ENCODE measurements around the gene RAMACL. TPM values are rescaled to one million over a fixed set of nuclear protein-coding genes. Genes with fewer than 3 reads are reported as not detected.

Gene RAMACL
- total RNA-seq, 1 experiment from 2014 or later: 0.77 TPM

- ChIA-PET POLR2A (ENCODE audit: low non-redundant PET) (no interaction called here), CTCF (interaction anchor here (0.5 kb wide), 1 partner anchor 8 kb away, joined by 5 read pairs; no protein-coding TSS in a partner anchor)
- no peak overlapping the region for H3K4me3 ChIP-seq (ENCODE audit: low read depth, low read length, poor library complexity, severe bottlenecking)
- no peaks in the 10 kb centered on the region for H3K27me3 ChIP-seq (replicated peaks; ENCODE audit: insufficient read depth, low read depth, low read length, poor library complexity)
- no TSS peak for BruUV-seq (replicated peaks)
- intact Hi-C loops (cut with micrococcal nuclease; ENCODE audit: unreplicated experiment): no loop called here
- DNase-seq (ENCODE audit: low spot score): no peak
- H3K36me3 ChIP-seq (ENCODE audit: insufficient read depth, low read length, poor library complexity, severe bottlenecking): no peaks in the 10 kb centered on the region
- H3K27ac ChIP-seq (ENCODE audit: low read depth, low read length, poor library complexity, severe bottlenecking): no peak overlapping the region
- H3K4me1 ChIP-seq (ENCODE audit: insufficient read depth, low read length, poor library complexity, severe bottlenecking): no peaks in the 10 kb centered on the region
- TF ChIP-seq EZH2 (IDR thresholded peaks at IDR 0.05; ENCODE audit: borderline replicate concordance, low read depth, low read length, poor library complexity, severe bottlenecking): no peak
- no peak for TF ChIP-seq CTCF (conservative IDR thresholded peaks at IDR 0.05; ENCODE audit: low read depth, low read length)
- H3K9me3 ChIP-seq (ENCODE audit: low read depth, low read length, poor library complexity, severe bottlenecking): no peaks in the 10 kb centered on the region
Measured at GRCh38 chr6:166599205-166599604, 12.7 kb upstream of the RAMACL start.

DNA sequence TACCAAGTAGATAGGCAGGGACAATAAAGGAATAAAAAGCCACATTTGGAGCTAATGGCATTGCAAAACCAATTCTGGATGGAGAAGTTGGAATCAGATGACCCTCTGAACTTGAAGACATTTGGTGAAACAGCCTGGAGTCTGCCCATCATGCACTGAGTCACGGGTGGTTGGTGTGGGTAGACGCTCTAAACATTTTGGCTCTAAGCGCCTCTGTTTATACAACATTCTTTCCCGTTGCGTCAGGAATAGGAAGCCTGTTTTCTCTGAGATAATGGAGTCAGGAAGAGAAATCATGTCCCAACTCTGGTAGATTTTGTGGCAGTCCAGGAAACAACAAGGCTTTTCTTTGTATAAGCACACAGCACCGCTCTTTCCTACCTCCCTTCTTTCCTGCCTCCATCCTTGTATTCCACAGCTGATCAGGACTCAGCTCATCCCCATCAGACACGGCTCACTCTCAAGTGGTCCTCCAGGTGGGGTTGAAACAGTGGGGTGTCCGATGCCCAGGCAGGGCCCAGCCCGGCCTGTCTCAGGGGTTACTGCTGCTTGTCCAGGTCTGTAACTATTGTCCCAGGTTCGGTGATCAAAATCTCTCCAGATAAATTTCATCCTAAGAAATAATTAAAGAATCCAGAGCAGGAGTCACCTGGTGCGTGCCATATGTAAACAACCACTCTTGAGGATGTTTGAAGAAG, 12.1 kb upstream of the RAMACL start:
- CTCF ChIA-PET: no interaction called here
- Histone ChIP-seq H3K36me3 (ENCODE audit: insufficient read depth, low read length, poor library complexity, severe bottlenecking) (no peaks in the 10 kb centered on the region), H3K4me1 (ENCODE audit: insufficient read depth, low read length, poor library complexity, severe bottlenecking) (no peaks in the 10 kb centered on the region), H3K27ac (ENCODE audit: low read depth, low read length, poor library complexity, severe bottlenecking) (no peak overlapping the region), H3K4me3 (ENCODE audit: low read depth, low read length, poor library complexity, severe bottlenecking) (no peak overlapping the region), H3K27me3 (replicated peaks; ENCODE audit: insufficient read depth, low read depth, low read length, poor library complexity) (no peaks in the 10 kb centered on the region), H3K9me3 (ENCODE audit: low read depth, low read length, poor library complexity, severe bottlenecking) (no peaks in the 10 kb centered on the region)
- BruUV-seq (replicated peaks): no TSS peak
- TF ChIP-seq CTCF (conservative IDR thresholded peaks at IDR 0.05; ENCODE audit: low read depth, low read length): no peak
- intact Hi-C loops (cut with micrococcal nuclease; ENCODE audit: unreplicated experiment): no loop called here
- POLR2A ChIA-PET (ENCODE audit: low non-redundant PET): no interaction called here
- no peak for DNase-seq (ENCODE audit: low spot score)

- intact Hi-C loops (cut with micrococcal nuclease; ENCODE audit: unreplicated experiment): no loop called here
- no peak for DNase-seq (ENCODE audit: low spot score)
- ChIA-PET CTCF (no interaction called here), POLR2A (ENCODE audit: low non-redundant PET) (no interaction called here)
- H3K4me3 ChIP-seq (ENCODE audit: low read depth, low read length, poor library complexity, severe bottlenecking): no peak overlapping the region
- H3K9me3 ChIP-seq (ENCODE audit: low read depth, low read length, poor library complexity, severe bottlenecking): no peaks in the 10 kb centered on the region
- no peaks in the 10 kb centered on the region for H3K36me3 ChIP-seq (ENCODE audit: insufficient read depth, low read length, poor library complexity, severe bottlenecking)
- no peak overlapping the region for H3K27ac ChIP-seq (ENCODE audit: low read depth, low read length, poor library complexity, severe bottlenecking)
- TF ChIP-seq EZH2 (IDR thresholded peaks at IDR 0.05; ENCODE audit: borderline replicate concordance, low read depth, low read length, poor library complexity, severe bottlenecking): no peak
- H3K4me1 ChIP-seq (ENCODE audit: insufficient read depth, low read length, poor library complexity, severe bottlenecking): no peaks in the 10 kb centered on the region
- BruUV-seq (replicated peaks): no TSS peak
- H3K27me3 ChIP-seq (replicated peaks; ENCODE audit: insufficient read depth, low read depth, low read length, poor library complexity): no peaks in the 10 kb centered on the region
Measured at GRCh38 chr6:166597711-166598440, 11.4 kb upstream of the RAMACL start.

Measured in A673 (cell line).